HCT116 (cell line): ENCODE data around the gene CPEB3. TPM values are rescaled to one million over a fixed set of nuclear protein-coding genes. Genes with fewer than 3 reads are reported as not detected.
"Not testable (repeated sequence)": the region's sequence is repeated elsewhere in the genome, so short reads cannot be mapped to it uniquely, and the experiment has no call there.

Experiments used
- ATAC-seq: fragments of 200-7000 bp; cut with Tn5 transposase; 2 replicates; pipeline ENCODE4 v1.9.1; 2020; ENCODE audit warnings: mild to moderate bottlenecking, moderate library complexity
- BruUV-seq: library from RNA; stranded (reverse); fragments of 400-500 nt; replicated peaks from 2 replicates; lab custom pipeline; 2021; lab: Mats Ljungman, UMichigan
- CTCF ChIA-PET: fragments of 300-600 bp; sonication (Branson Sonifier 250); formaldehyde crosslinking; loops from one replicate; lab custom pipeline; 2021; ENCODE audit warnings: antibody characterized with exemption; lab: Charles Lee
- POLR2A ChIA-PET: fragments of 300-600, 350-600 bp; sonication (Branson Sonifier 250); formaldehyde crosslinking; loops from one replicate; lab custom pipeline; 2021; ENCODE audit warnings: antibody characterized with exemption; lab: Charles Lee
- RAD21 ChIA-PET, 2 experiments: fragments of 300-600 bp; sonication (Branson Sonifier 250); formaldehyde crosslinking; loops; one replicate each; lab custom pipeline; 2023; ENCODE audit warnings: low total read pairs in 2 of 2; ENCODE audit not compliant: uncharacterized antibody in 2 of 2, unreplicated experiment in 2 of 2, low non-redundant PET in 1 of 2; lab: Charles Lee
- DNase-seq: peaks from one replicate; pipeline ENCODE4 v3.0.0-alpha.2; 2010; ENCODE audit warnings: low read depth, low spot score
- H2AFZ ChIP-seq: fragments of 200-600 bp; shearing (Covaris generic), sonication (generic); 2 replicates; pipeline ENCODE4 v1.6.1; 2017; ENCODE audit warnings: low read depth, mixed run types, mixed read lengths, antibody characterized with exemption, low read length; ENCODE audit not compliant: poor library complexity, severe bottlenecking
- H3K27ac ChIP-seq: 2 replicates; pipeline ENCODE4 v1.5.1; 2012; ENCODE audit warnings: low read depth, low read length
- H3K27me3 ChIP-seq: fragments of 200-600 bp; sonication (generic); 2 replicates; pipeline ENCODE4 v1.6.1; 2016; ENCODE audit warnings: mixed run types, low read length, mixed read lengths; ENCODE audit not compliant: insufficient read depth
- H3K36me3 ChIP-seq, 2 experiments: fragments of 200-500 bp in 1 of 2; fragments of 200-600 bp in 1 of 2; sonication (Bioruptor generic) in 1 of 2; sonication (generic) in 1 of 2; 2 replicates each; pipeline versions ENCODE4 v1.5.1 to v1.6.1; 2014 to 2016; ENCODE audit warnings: low read length in 2 of 2, inconsistent platforms in 1 of 2, mixed read lengths in 1 of 2, mixed run types in 1 of 2; ENCODE audit not compliant: insufficient read depth in 2 of 2, control insufficient read depth in 1 of 2
- H3K4me1 ChIP-seq, 2 experiments: fragments of 200-600 bp in 1 of 2; sonication (generic) in 1 of 2; 2 replicates each; pipeline versions ENCODE4 v1.5.1 to v1.6.1; 2012 to 2017; ENCODE audit warnings: low read length in 2 of 2, inconsistent platforms in 1 of 2, mild to moderate bottlenecking in 1 of 2, mixed read lengths in 1 of 2, mixed run types in 1 of 2, moderate library complexity in 1 of 2; ENCODE audit not compliant: insufficient read depth in 2 of 2, control insufficient read depth in 1 of 2
- H3K4me2 ChIP-seq: fragments of 200-600 bp; sonication (generic); 2 replicates; pipeline ENCODE4 v1.6.1; 2017; ENCODE audit warnings: mixed run types, low read length, mixed read lengths
- H3K4me3 ChIP-seq, 2 experiments: fragments of 200-600 bp in 1 of 2; sonication (generic) in 1 of 2; replicated peaks in 1 of 2; 2 replicates each; pipeline ENCODE4 v1.5.1; 2011 to 2016; ENCODE audit warnings: low read length in 2 of 2, control low read depth in 1 of 2, low read depth in 1 of 2, mild to moderate bottlenecking in 1 of 2, mixed read lengths in 1 of 2, mixed run types in 1 of 2
- H3K79me2 ChIP-seq: fragments of 200-600 bp; sonication (generic); 2 replicates; pipeline ENCODE4 v1.6.1; 2017; ENCODE audit warnings: mild to moderate bottlenecking, mixed run types, low read length, moderate library complexity, mixed read lengths; ENCODE audit not compliant: insufficient read depth
- H3K9ac ChIP-seq: fragments of 200-600 bp; sonication (generic); 2 replicates; pipeline ENCODE4 v1.6.1; 2016; ENCODE audit warnings: low read length, mixed read lengths
- H3K9me2 ChIP-seq: fragments of 200-600 bp; sonication (generic), shearing (Covaris generic); 2 replicates; pipeline ENCODE4 v1.6.1; 2017; ENCODE audit warnings: mixed run types, mild to moderate bottlenecking, moderate library complexity; ENCODE audit not compliant: insufficient read depth
- H3K9me3 ChIP-seq, 2 experiments: fragments of 200-500 bp in 1 of 2; fragments of 200-600 bp in 1 of 2; sonication (Bioruptor generic) in 1 of 2; sonication (generic) in 1 of 2; 2 replicates each; pipeline ENCODE4 v1.6.1; 2014 to 2017; ENCODE audit warnings: low read length in 2 of 2, mixed read lengths in 2 of 2, inconsistent platforms in 1 of 2, low read depth in 1 of 2, mild to moderate bottlenecking in 1 of 2, mixed run types in 1 of 2, moderate library complexity in 1 of 2; ENCODE audit not compliant: control insufficient read depth in 1 of 2, insufficient read depth in 1 of 2
- H4K20me1 ChIP-seq: fragments of 200-600 bp; sonication (generic), shearing (Covaris generic); 2 replicates; pipeline ENCODE4 v1.6.1; 2017; ENCODE audit warnings: mixed run types, mild to moderate bottlenecking, moderate library complexity; ENCODE audit not compliant: insufficient read depth
- CBX3 ChIP-seq: IDR thresholded peaks from 2 replicates; pipeline ENCODE4 v1.6.1; 2012; ENCODE audit warnings: low read depth
- EGR1 ChIP-seq: IDR thresholded peaks from 2 replicates; pipeline ENCODE4 v1.6.1; 2012; ENCODE audit warnings: low read depth
- JUND ChIP-seq: IDR thresholded peaks from 2 replicates; pipeline ENCODE4 v1.6.1; 2012
- SRF ChIP-seq: IDR thresholded peaks from 2 replicates; pipeline ENCODE4 v1.6.1; 2012; ENCODE audit warnings: low read depth
- intact Hi-C: fragments of 100-400 bp; cut with micrococcal nuclease; formaldehyde crosslinking; loops from 2 replicates; pipeline ENCODE4 v1.10.0; 2022
- total RNA-seq: library from RNA; stranded (reverse); gene quantifications from one replicate; pipeline ENCODE4 v1.2.1, GENCODE V29; 2021; ENCODE audit not compliant: unreplicated experiment
- TF ChIP-seq, protein P1 (sequence below), 3 experiments: fragments of 200-600 bp in 1 of 3; sonication (generic) in 1 of 3; IDR thresholded peaks in 2 of 3; conservative IDR thresholded peaks in 1 of 3; 2 replicates each; pipeline ENCODE4 v1.5.1; 2012 to 2017; ENCODE audit warnings: low read depth in 2 of 3, low read length in 2 of 3, antibody characterized with exemption in 1 of 3, borderline replicate concordance in 1 of 3, control low read depth in 1 of 3, mild to moderate bottlenecking in 1 of 3, mixed read lengths in 1 of 3, mixed run types in 1 of 3, moderate library complexity in 1 of 3; ENCODE audit not compliant: insufficient read depth in 1 of 3

CPEB3 gene
- total RNA-seq, 1 experiment from 2014 or later: 3.0 TPM

DNA sequence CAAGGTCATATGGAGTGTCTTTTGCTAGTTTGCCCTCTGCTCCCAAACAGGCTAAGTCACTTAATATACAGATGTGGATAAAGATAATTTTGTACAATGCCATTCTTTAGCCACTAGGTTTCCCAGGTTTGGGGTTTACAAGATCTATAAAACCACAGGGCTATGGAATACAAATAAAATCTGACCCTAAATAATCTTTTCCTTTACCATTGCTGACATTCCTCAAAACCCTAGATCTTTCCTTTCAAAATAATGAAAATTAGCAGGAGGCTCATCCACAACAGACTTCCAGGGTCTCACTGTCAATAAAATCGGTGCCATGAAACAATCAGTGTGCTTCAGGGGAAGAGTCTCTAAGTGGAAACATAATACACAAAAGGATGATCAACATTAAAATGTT is 148.4 kb downstream of the CPEB3 start:
- intact Hi-C loops: no loop called here
- no peak overlapping the region for H3K4me2 ChIP-seq
- H2AFZ ChIP-seq: no peak overlapping the region
- H3K9ac ChIP-seq: no peak overlapping the region
- no peaks in the 10 kb centered on the region for H3K9me3 ChIP-seq
- no peaks in the 10 kb centered on the region for H3K4me1 ChIP-seq
- H3K4me3 ChIP-seq: no peak overlapping the region
- TF ChIP-seq JUND (no peak), CBX3 (no peak), EGR1 (no peak), SRF (no peak)
- TF ChIP-seq, protein P1, sequence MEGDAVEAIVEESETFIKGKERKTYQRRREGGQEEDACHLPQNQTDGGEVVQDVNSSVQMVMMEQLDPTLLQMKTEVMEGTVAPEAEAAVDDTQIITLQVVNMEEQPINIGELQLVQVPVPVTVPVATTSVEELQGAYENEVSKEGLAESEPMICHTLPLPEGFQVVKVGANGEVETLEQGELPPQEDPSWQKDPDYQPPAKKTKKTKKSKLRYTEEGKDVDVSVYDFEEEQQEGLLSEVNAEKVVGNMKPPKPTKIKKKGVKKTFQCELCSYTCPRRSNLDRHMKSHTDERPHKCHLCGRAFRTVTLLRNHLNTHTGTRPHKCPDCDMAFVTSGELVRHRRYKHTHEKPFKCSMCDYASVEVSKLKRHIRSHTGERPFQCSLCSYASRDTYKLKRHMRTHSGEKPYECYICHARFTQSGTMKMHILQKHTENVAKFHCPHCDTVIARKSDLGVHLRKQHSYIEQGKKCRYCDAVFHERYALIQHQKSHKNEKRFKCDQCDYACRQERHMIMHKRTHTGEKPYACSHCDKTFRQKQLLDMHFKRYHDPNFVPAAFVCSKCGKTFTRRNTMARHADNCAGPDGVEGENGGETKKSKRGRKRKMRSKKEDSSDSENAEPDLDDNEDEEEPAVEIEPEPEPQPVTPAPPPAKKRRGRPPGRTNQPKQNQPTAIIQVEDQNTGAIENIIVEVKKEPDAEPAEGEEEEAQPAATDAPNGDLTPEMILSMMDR (IDR thresholded peaks at IDR 0.05 in 2 of 3, conservative IDR thresholded peaks at IDR 0.05 in 1 of 3; ENCODE audit: borderline replicate concordance in 1 of 3, insufficient read depth in 1 of 3, low read depth in 2 of 3, low read length in 2 of 3): peak in 1 of 3 experiments; percentile 36; a peak in 2 of 6 replicates
- TF ChIP-seq, all 23 proteins: peak for 1
- CTCF ChIA-PET: no interaction called here
- DNase-seq (no peak), ATAC-seq (no peak)
- H3K79me2 ChIP-seq: no peaks in the 10 kb centered on the region
- RAD21 ChIA-PET: no interaction called here
- no TSS peak for BruUV-seq
- H4K20me1 ChIP-seq: no peaks in the 10 kb centered on the region
- H3K9me2 ChIP-seq: no peaks in the 10 kb centered on the region
- no peaks in the 10 kb centered on the region for H3K27me3 ChIP-seq
- POLR2A ChIA-PET: no interaction called here
- H3K27ac ChIP-seq: no peak overlapping the region
- H3K36me3 ChIP-seq: no peaks in the 10 kb centered on the region

DNA sequence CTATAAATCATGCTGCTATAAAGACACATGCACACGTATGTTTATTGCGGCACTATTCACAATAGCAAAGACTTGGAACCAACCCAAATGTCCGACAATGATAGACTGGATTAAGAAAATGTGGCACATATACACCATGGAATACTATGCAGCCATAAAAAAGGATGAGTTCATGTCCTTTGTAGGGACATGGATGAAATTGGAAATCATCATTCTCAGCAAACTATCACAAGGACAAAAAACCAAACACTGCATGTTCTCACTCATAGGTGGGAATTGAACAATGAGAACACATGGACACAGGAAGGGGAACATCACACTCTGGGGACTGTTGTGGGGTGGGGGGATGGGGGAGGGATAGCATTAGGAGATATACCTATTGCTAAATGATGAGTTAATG is 149.7 kb downstream of the CPEB3 start:
- CTCF ChIA-PET, H3K4me2 ChIP-seq, H3K4me1 ChIP-seq, intact Hi-C loops, H4K20me1 ChIP-seq, ATAC-seq, POLR2A ChIA-PET, BruUV-seq, H2AFZ ChIP-seq, RAD21 ChIA-PET, H3K27me3 ChIP-seq, DNase-seq, H3K9me2 ChIP-seq, H3K27ac ChIP-seq, H3K9ac ChIP-seq, H3K36me3 ChIP-seq, H3K79me2 ChIP-seq, H3K4me3 ChIP-seq, H3K9me3 ChIP-seq: not testable (repeated sequence)

DNA sequence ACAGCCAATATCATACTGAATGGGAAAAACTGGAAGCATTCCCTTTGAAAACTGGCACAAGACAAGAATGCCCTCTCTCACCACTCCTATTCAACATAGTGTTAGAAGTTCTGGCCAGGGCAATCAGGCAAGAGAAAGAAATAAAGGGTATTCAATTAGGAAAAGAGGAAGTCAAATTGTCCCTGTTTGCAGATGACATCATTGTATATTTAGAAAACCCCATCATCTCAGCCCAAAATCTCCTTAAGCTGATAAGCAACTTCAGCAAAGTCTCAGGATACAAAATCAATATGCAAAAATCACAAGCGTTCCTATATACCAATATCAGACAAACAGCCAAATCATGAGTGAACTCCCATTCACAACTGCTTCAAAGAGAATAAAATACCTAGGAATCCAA is 156.8 kb downstream of the CPEB3 start:
- CTCF ChIA-PET, POLR2A ChIA-PET, H3K4me3 ChIP-seq, H3K27ac ChIP-seq, RAD21 ChIA-PET, H3K79me2 ChIP-seq, H4K20me1 ChIP-seq, H3K4me2 ChIP-seq, H2AFZ ChIP-seq, H3K4me1 ChIP-seq, H3K27me3 ChIP-seq, H3K9me2 ChIP-seq, H3K9me3 ChIP-seq, H3K9ac ChIP-seq, BruUV-seq, intact Hi-C loops, ATAC-seq, DNase-seq, H3K36me3 ChIP-seq: not testable (repeated sequence)
